Measurements from ENCODE around the gene CTDSP2. TPM values are rescaled to one million over a fixed set of nuclear protein-coding genes. Genes with fewer than 3 reads are reported as not detected.

CTDSP2 gene
- total and polyA plus RNA-seq, 2 of the 8 experiments (the other 6 are each of a cell fraction or from before 2014, with no cell fraction given): 71.3 to 91.7 TPM

GRCh38 chr12:57852620-57853500, 6.3 kb upstream of the CTDSP2 start (continued):
- TF ChIP-seq MAX (IDR thresholded peaks at IDR 0.05) (peak; percentile 80), E2F6 (IDR thresholded peaks at IDR 0.05) (peak; percentile 56; the same call in 1 of the 2 replicates), TAF1 (IDR thresholded peaks at IDR 0.05; ENCODE audit: low read depth, low read length) (peak; percentile 14; the same call in 1 of the 2 replicates), EP300 (IDR thresholded peaks at IDR 0.05; ENCODE audit: borderline replicate concordance in 1 of 2, low read depth in 2 of 2, low read length in 2 of 2) (peak in 1 of 2 experiments; percentile 8; a peak in 1 of 3 replicates), POLR2A (IDR thresholded peaks at IDR 0.05; ENCODE audit: control extremely low read depth in 1 of 2, low read depth in 2 of 2, low read length in 2 of 2) (peak in 1 of 2 experiments; percentile 66; a peak in 2 of 3 replicates), SP1 (IDR thresholded peaks at IDR 0.05; ENCODE audit: low read depth, low read length) (peak; percentile 67; the same call in 1 of the 2 replicates), TEAD4 (IDR thresholded peaks at IDR 0.05; ENCODE audit: low read depth, low read length) (no peak), CHD1 (IDR thresholded peaks at IDR 0.05; ENCODE audit: low read depth, low read length) (no peak), SIX5 (IDR thresholded peaks at IDR 0.05; ENCODE audit: low read depth, low read length) (no peak), ATF3 (IDR thresholded peaks at IDR 0.05; ENCODE audit: insufficient read depth, low read depth, low read length) (0 out of 2 replicates have a peak, but pooled peaks have one; percentile 54), CHD2 (IDR thresholded peaks at IDR 0.05; ENCODE audit: low read length) (0 out of 2 replicates have a peak, but pooled peaks have one; percentile 42), KDM4A (IDR thresholded peaks at IDR 0.05; ENCODE audit: low read depth, low read length, severe bottlenecking) (peak; percentile 73), TBP (IDR thresholded peaks at IDR 0.05; ENCODE audit: low read depth, low read length) (peak; percentile 25; the same call in 1 of the 2 replicates), PHF8 (conservative IDR thresholded peaks at IDR 0.05; ENCODE audit: low read depth, low read length) (peak; percentile 36; the same call in 1 of the 2 replicates), RBBP5 (IDR thresholded peaks at IDR 0.05; ENCODE audit: borderline replicate concordance, low read depth, low read length) (peak; percentile 75; the same call in 1 of the 2 replicates), KDM1A (IDR thresholded peaks at IDR 0.05; ENCODE audit: borderline replicate concordance, low read length) (0 out of 2 replicates have a peak, but pooled peaks have one; percentile 14), NANOG (IDR thresholded peaks at IDR 0.05; ENCODE audit: insufficient read depth, low read depth, low read length, poor library complexity, severe bottlenecking) (peak; percentile 52), RAD21 (IDR thresholded peaks at IDR 0.05 in 1 of 2, conservative IDR thresholded peaks at IDR 0.05 in 1 of 2; ENCODE audit: low read depth in 2 of 2, low read length in 2 of 2) (peak; percentile 27 to 44), USF2 (IDR thresholded peaks at IDR 0.05; ENCODE audit: low read length) (peak; percentile 89), ASH2L (IDR thresholded peaks at IDR 0.05; ENCODE audit: low read length) (peak; percentile 88)

Measured in H1 (cell line).